ENCODE data around the gene NRL. TPM values are rescaled to one million over a fixed set of nuclear protein-coding genes. Genes with fewer than 3 reads are reported as not detected.

Gene NRL
- total RNA-seq, 1 donor from 2014 or later: 1.2 TPM

DNA sequence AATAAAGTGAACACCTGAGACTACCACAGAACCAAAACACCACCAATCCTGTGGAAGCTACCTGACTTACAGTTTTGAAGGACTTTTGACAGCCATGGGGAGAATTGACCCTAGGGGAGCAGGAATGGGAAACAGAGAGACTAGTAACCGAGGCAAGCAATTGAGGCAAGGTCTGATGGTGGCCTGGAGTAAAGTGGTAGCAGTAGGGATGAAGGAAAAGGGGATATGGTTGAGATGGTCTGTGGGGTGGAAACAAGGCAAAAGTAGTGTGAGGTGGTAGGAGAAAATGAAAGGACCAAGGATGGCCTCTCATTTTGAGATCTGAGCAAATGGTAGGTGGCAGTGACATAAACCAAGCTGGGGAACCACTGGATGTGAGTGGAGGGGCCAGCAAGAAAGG is 42.1 kb upstream of the NRL start:
- H3K4me3 ChIP-seq (ENCODE audit: low read depth, low read length): no peak overlapping the region
- no peak for DNase-seq (ENCODE audit: low read depth)
- TF ChIP-seq CTCF (conservative IDR thresholded peaks at IDR 0.05; ENCODE audit: low read depth, low read length): no peak

GRCh38 chr14:24155100-24155499 is 40.4 kb upstream of the NRL start:
- no peak for TF ChIP-seq CTCF (conservative IDR thresholded peaks at IDR 0.05; ENCODE audit: low read depth, low read length)
- no peak overlapping the region for H3K4me3 ChIP-seq (ENCODE audit: low read depth, low read length)
- no peak for DNase-seq (ENCODE audit: low read depth)

- no peak overlapping the region for H3K4me3 ChIP-seq (ENCODE audit: low read depth, low read length)
- DNase-seq (ENCODE audit: low read depth): no peak
- no peak for TF ChIP-seq CTCF (conservative IDR thresholded peaks at IDR 0.05; ENCODE audit: low read depth, low read length)
Observed at GRCh38 chr14:24151404-24152080, 36.8 kb upstream of the NRL start.

DNA sequence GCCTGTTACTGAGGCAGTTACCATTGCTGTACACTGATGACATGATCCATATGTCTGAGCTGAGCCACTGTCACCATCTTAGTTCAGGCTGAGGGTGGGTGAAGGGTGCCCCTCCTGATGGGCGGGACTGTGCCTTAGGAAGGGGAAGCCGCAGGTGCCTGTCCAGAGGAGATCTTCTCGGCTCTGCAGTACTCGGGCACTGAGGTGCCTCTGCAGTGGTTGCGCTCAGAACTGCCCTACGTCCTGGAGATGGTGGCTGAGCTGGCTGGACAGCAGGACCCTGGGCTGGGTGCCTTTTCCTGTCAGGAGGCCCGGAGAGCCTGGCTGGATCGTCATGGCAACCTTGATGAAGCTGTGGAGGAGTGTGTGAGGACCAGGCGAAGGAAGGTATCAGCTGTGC is 36.2 kb upstream of the NRL start:
- no peak overlapping the region for H3K4me3 ChIP-seq (ENCODE audit: low read depth, low read length)
- no peak for TF ChIP-seq CTCF (conservative IDR thresholded peaks at IDR 0.05; ENCODE audit: low read depth, low read length)
- DNase-seq (ENCODE audit: low read depth): no peak

GRCh38 chr14:24150567-24150966 is 35.8 kb upstream of the NRL start:
- no peak for TF ChIP-seq CTCF (conservative IDR thresholded peaks at IDR 0.05; ENCODE audit: low read depth, low read length)
- no peak for DNase-seq (ENCODE audit: low read depth)
- no peak overlapping the region for H3K4me3 ChIP-seq (ENCODE audit: low read depth, low read length)

GRCh38 chr14:24150061-24150460 is 35.3 kb upstream of the NRL start:
- no peak for DNase-seq (ENCODE audit: low read depth)
- H3K4me3 ChIP-seq (ENCODE audit: low read depth, low read length): no peak overlapping the region
- TF ChIP-seq CTCF (conservative IDR thresholded peaks at IDR 0.05; ENCODE audit: low read depth, low read length): no peak

DNA sequence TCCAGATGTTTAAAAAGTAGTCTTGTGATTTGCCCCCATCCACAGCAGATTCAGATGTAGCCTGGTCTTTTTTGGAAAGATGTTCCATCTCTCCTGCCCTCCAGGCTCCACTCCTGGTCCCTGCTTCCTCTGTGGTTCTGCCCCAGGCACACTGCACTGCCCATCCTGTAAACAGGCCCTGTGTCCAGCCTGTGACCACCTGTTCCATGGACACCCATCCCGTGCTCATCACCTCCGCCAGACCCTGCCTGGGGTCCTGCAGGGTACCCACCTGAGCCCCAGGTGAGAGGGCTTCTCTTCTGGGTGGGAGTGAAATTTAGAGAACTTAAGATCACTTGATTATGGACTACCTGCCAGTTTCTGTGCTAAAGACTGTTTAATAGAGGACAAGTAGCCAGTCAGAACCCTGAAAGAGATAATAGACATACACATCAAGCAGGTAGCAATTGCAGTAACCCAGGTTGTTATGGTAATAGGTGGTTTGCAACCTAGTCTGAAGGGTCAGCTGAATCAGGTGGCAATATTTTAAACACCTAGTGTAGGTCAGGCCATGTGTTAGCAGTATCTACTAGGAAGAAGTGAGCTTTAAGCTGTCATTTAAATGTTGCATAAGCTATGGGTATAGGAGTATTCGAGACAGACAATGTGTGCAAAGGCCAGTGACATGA is 34.7 kb upstream of the NRL start:
- DNase-seq (ENCODE audit: low read depth): no peak
- no peak for TF ChIP-seq CTCF (conservative IDR thresholded peaks at IDR 0.05; ENCODE audit: low read depth, low read length)
- no peak overlapping the region for H3K4me3 ChIP-seq (ENCODE audit: low read depth, low read length)
